OCI-LY3 (cell line): ENCODE results near the gene ATP8B4.

ENCODE experiments used
- CTCF ChIP-seq: fragments of 200-600, 300-600 bp; sonication (generic); IDR thresholded peaks from 2 replicates; pipeline ENCODE4 v1.5.1; 2014; ENCODE audit warnings: antibody characterized with exemption, low read length, low read depth
- EZH2phosphoT487 ChIP-seq: fragments of 200-600 bp; shearing (Covaris generic); IDR thresholded peaks from 2 replicates; pipeline ENCODE4 v1.6.1; 2018; ENCODE audit warnings: antibody characterized with exemption, mixed run types, low read depth

DNA sequence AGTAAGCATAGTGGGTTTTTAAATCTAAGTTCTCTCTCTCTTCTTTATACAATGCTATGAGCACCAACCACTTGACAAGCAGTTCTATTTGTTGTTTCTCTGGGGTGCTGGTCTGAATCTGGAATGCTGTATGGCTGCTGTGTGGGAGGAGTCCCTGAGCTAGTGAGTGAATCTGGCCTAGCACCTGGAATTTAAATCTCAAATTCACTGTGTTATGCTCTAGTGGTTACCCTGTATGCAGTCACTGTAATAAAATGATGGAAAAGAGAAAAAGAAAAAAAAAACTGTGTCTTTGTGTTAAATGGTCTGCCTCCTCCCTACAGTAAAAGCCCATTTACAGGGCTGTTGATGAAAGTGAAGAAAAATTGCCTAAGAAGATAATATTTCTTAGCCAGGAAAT is 155.0 kb downstream of the ATP8B4 start:
- TF ChIP-seq CTCF (no peak), EZH2phosphoT487 (no peak)
